GM23338 (cell line): ENCODE data around the gene C12orf42. TPM values are rescaled to one million over a fixed set of nuclear protein-coding genes. Genes with fewer than 3 reads are reported as not detected.

Source experiments
- ATAC-seq: fragments of 200-7000 bp; cut with Tn5 transposase; 3 replicates; pipeline ENCODE4 v1.9.1; 2020
- DNase-seq: peaks from one replicate; pipeline ENCODE4 v3.0.0-alpha.2; 2015; ENCODE audit warnings: low spot score
- H2AFZ ChIP-seq: fragments of 200-600 bp; sonication (generic); 2 replicates; pipeline ENCODE4 v1.8.0; 2016; ENCODE audit warnings: antibody characterized with exemption, mild to moderate bottlenecking, moderate library complexity
- H3F3A ChIP-seq: fragments of 200-600 bp; sonication (generic); replicated peaks from 2 replicates; pipeline ENCODE4 v1.8.0; 2017; ENCODE audit warnings: antibody characterized with exemption, mixed run types, low read depth
- H3K27ac ChIP-seq: fragments of 200-600 bp; sonication (generic); 2 replicates; pipeline ENCODE4 v1.6.1; 2016; ENCODE audit warnings: low read depth
- H3K27me3 ChIP-seq: fragments of 200-600 bp; sonication (generic); 2 replicates; pipeline ENCODE4 v1.8.0; 2016; ENCODE audit warnings: mild to moderate bottlenecking, mixed run types, moderate library complexity; ENCODE audit not compliant: insufficient read depth
- H3K36me3 ChIP-seq: fragments of 200-600 bp; sonication (generic); 2 replicates; pipeline ENCODE4 v1.8.0; 2016; ENCODE audit warnings: mild to moderate bottlenecking; ENCODE audit not compliant: insufficient read depth
- H3K4me1 ChIP-seq: fragments of 200-600 bp; sonication (generic); 2 replicates; pipeline ENCODE4 v1.8.0; 2016; ENCODE audit warnings: mild to moderate bottlenecking, moderate library complexity; ENCODE audit not compliant: insufficient read depth
- H3K4me2 ChIP-seq: fragments of 200-600 bp; sonication (generic); 2 replicates; pipeline ENCODE4 v1.7.1; 2017; ENCODE audit warnings: mixed run types
- H3K4me3 ChIP-seq: fragments of 200-600 bp; sonication (generic); 2 replicates; pipeline ENCODE4 v1.6.1; 2016; ENCODE audit warnings: mixed run types
- H3K79me2 ChIP-seq: fragments of 200-600 bp; sonication (generic); replicated peaks from 2 replicates; pipeline ENCODE4 v1.8.0; 2017; ENCODE audit warnings: mild to moderate bottlenecking; ENCODE audit not compliant: insufficient read depth
- H3K9me2 ChIP-seq: fragments of 200-600 bp; sonication (generic); 2 replicates; pipeline ENCODE4 v1.8.0; 2017; ENCODE audit not compliant: insufficient read depth
- H4K20me1 ChIP-seq: fragments of 200-600 bp; sonication (generic); replicated peaks from 2 replicates; pipeline ENCODE4 v1.8.0; 2017; ENCODE audit warnings: mild to moderate bottlenecking; ENCODE audit not compliant: insufficient read depth
- H3K27ac Mint-ChIP-seq: 2 replicates; pipeline ENCODE4 v1.8.0; 2020; ENCODE audit warnings: inconsistent platforms, mild to moderate bottlenecking, moderate library complexity, mixed read lengths
- H3K27me3 Mint-ChIP-seq: 3 replicates; pipeline ENCODE4 v1.8.0; 2022; ENCODE audit warnings: low read depth, mild to moderate bottlenecking, moderate library complexity, mixed read lengths, inconsistent platforms; ENCODE audit not compliant: insufficient read depth, poor library complexity
- H3K36me3 Mint-ChIP-seq: 3 replicates; pipeline ENCODE4 v1.8.0; 2021; ENCODE audit warnings: low read depth, mild to moderate bottlenecking, inconsistent platforms, moderate library complexity, mixed read lengths
- H3K4me1 Mint-ChIP-seq: 3 replicates; pipeline ENCODE4 v1.8.0; 2020; ENCODE audit warnings: mild to moderate bottlenecking, inconsistent platforms, mixed read lengths
- H3K4me3 Mint-ChIP-seq: 3 replicates; pipeline ENCODE4 v1.8.0; 2021; ENCODE audit warnings: moderate library complexity, mild to moderate bottlenecking, inconsistent platforms, mixed read lengths
- H3K9me3 Mint-ChIP-seq: 3 replicates; pipeline ENCODE4 v1.8.0; 2020; ENCODE audit warnings: moderate library complexity, mild to moderate bottlenecking, inconsistent platforms, mixed read lengths
- CREB1 ChIP-seq: fragments of 250-450 bp; sonication (Bioruptor Pico); IDR thresholded peaks from 2 replicates; pipeline ENCODE4 v1.5.0; 2020; ENCODE audit warnings: low read depth, mild to moderate bottlenecking, moderate library complexity
- EZH2 ChIP-seq: fragments of 200-600 bp; sonication (generic); IDR thresholded peaks from one replicate; pipeline ENCODE4 v1.8.0; 2017; ENCODE audit warnings: antibody characterized with exemption, mild to moderate bottlenecking, low read depth; ENCODE audit not compliant: unreplicated experiment
- JUNB ChIP-seq: IDR thresholded peaks from one replicate; pipeline ENCODE4 v1.6.1; 2016; ENCODE audit warnings: antibody characterized with exemption; ENCODE audit not compliant: unreplicated experiment
- NANOG ChIP-seq: IDR thresholded peaks from 2 replicates; pipeline ENCODE4 v1.6.1; 2016; ENCODE audit warnings: antibody characterized with exemption, borderline replicate concordance
- POLR2AphosphoS5 ChIP-seq: IDR thresholded peaks from 2 replicates; pipeline ENCODE4 v1.6.1; 2016; ENCODE audit warnings: antibody characterized with exemption, low read depth
- STAT1 ChIP-seq: IDR thresholded peaks from one replicate; pipeline ENCODE4 v1.6.1; 2016; ENCODE audit warnings: antibody characterized with exemption; ENCODE audit not compliant: unreplicated experiment
- ZNF114 ChIP-seq: fragments of 250-450 bp; sonication (Bioruptor Pico); IDR thresholded peaks from 2 replicates; pipeline ENCODE4 v1.5.0; 2020; ENCODE audit warnings: mild to moderate bottlenecking, moderate library complexity
- ZNF331 ChIP-seq: fragments of 250-450 bp; sonication (Bioruptor Pico); IDR thresholded peaks from 2 replicates; pipeline ENCODE4 v1.5.0; 2020; ENCODE audit warnings: low read depth, mild to moderate bottlenecking, moderate library complexity
- polyA plus RNA-seq: library from polyadenylated mRNA; unstranded; fragments of >200 nt; fragmentation: Nextera tagmentation; extraction: Ambion mirVana; gene quantifications from 2 replicates; pipeline ENCODE4 v1.2.1, GENCODE V29; 2016
- total RNA-seq: library from RNA; depleted of rRNA; stranded (reverse); fragments of >200 nt; shearing (Covaris generic); gene quantifications from 2 replicates; pipeline ENCODE4 v1.2.3, GENCODE V29; 2014
- TF ChIP-seq, protein P1 (sequence below): fragments of 250-450 bp; sonication (Bioruptor Pico); IDR thresholded peaks from 2 replicates; pipeline ENCODE4 v1.5.0; 2020; ENCODE audit warnings: mild to moderate bottlenecking, moderate library complexity
- TF ChIP-seq, protein P2 (sequence below): IDR thresholded peaks from 2 replicates; pipeline ENCODE4 v1.6.1; 2016; ENCODE audit warnings: antibody characterized with exemption
- TF ChIP-seq, protein P3 (sequence below), 2 experiments: fragments of 200-600 bp in 1 of 2; sonication (generic) in 1 of 2; conservative IDR thresholded peaks; 2 replicates each; pipeline versions ENCODE4 v1.5.1 to v1.6.1; 2016 to 2017; ENCODE audit warnings: antibody characterized with exemption in 2 of 2, low read depth in 2 of 2, mild to moderate bottlenecking in 2 of 2, moderate library complexity in 1 of 2
- TF ChIP-seq, protein P4 (sequence below): IDR thresholded peaks from one replicate; pipeline ENCODE4 v1.6.1; 2018; ENCODE audit warnings: antibody characterized with exemption; ENCODE audit not compliant: unreplicated experiment

The C12orf42 gene
- total and polyA plus RNA-seq, 2 experiments from 2014 or later, result 0.45 TPM; not detected in 1

DNA sequence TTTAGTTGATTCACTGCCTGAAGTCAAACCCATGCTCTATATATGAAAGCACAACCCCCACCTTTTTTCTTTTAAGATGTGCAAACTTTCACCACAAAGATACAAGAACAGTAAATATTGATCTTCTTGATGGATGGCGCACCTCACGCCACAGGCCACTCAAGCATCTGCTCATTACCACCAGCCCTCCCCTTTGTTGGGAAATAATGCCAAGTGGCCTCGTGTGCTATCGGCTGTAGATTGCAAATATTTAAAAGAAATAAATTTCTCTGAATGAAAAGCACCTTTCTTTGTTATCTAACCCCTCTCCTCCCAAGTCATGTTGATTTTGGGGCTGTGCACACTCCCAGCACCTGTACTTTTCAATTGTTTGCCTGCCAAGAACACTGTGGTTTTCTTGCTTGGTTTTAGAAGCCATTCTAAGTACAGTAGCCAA, 122.7 kb downstream of the C12orf42 start (continued):
- TF ChIP-seq, protein P1, sequence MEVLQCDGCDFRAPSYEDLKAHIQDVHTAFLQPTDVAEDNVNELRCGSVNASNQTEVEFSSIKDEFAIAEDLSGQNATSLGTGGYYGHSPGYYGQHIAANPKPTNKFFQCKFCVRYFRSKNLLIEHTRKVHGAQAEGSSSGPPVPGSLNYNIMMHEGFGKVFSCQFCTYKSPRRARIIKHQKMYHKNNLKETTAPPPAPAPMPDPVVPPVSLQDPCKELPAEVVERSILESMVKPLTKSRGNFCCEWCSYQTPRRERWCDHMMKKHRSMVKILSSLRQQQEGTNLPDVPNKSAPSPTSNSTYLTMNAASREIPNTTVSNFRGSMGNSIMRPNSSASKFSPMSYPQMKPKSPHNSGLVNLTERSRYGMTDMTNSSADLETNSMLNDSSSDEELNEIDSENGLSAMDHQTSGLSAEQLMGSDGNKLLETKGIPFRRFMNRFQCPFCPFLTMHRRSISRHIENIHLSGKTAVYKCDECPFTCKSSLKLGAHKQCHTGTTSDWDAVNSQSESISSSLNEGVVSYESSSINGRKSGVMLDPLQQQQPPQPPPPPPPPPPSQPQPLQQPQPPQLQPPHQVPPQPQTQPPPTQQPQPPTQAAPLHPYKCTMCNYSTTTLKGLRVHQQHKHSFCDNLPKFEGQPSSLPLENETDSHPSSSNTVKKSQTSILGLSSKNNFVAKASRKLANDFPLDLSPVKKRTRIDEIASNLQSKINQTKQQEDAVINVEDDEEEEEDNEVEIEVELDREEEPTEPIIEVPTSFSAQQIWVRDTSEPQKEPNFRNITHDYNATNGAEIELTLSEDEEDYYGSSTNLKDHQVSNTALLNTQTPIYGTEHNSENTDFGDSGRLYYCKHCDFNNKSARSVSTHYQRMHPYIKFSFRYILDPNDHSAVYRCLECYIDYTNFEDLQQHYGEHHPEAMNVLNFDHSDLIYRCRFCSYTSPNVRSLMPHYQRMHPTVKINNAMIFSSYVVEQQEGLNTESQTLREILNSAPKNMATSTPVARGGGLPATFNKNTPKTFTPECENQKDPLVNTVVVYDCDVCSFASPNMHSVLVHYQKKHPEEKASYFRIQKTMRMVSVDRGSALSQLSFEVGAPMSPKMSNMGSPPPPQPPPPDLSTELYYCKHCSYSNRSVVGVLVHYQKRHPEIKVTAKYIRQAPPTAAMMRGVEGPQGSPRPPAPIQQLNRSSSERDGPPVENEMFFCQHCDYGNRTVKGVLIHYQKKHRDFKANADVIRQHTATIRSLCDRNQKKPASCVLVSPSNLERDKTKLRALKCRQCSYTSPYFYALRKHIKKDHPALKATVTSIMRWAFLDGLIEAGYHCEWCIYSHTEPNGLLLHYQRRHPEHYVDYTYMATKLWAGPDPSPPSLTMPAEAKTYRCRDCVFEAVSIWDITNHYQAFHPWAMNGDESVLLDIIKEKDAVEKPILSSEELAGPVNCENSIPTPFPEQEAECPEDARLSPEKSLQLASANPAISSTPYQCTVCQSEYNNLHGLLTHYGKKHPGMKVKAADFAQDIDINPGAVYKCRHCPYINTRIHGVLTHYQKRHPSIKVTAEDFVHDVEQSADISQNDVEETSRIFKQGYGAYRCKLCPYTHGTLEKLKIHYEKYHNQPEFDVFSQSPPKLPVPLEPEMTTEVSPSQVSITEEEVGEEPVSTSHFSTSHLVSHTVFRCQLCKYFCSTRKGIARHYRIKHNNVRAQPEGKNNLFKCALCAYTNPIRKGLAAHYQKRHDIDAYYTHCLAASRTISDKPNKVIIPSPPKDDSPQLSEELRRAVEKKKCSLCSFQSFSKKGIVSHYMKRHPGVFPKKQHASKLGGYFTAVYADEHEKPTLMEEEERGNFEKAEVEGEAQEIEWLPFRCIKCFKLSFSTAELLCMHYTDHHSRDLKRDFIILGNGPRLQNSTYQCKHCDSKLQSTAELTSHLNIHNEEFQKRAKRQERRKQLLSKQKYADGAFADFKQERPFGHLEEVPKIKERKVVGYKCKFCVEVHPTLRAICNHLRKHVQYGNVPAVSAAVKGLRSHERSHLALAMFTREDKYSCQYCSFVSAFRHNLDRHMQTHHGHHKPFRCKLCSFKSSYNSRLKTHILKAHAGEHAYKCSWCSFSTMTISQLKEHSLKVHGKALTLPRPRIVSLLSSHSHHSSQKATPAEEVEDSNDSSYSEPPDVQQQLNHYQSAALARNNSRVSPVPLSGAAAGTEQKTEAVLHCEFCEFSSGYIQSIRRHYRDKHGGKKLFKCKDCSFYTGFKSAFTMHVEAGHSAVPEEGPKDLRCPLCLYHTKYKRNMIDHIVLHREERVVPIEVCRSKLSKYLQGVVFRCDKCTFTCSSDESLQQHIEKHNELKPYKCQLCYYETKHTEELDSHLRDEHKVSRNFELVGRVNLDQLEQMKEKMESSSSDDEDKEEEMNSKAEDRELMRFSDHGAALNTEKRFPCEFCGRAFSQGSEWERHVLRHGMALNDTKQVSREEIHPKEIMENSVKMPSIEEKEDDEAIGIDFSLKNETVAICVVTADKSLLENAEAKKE, result no peak

DNA sequence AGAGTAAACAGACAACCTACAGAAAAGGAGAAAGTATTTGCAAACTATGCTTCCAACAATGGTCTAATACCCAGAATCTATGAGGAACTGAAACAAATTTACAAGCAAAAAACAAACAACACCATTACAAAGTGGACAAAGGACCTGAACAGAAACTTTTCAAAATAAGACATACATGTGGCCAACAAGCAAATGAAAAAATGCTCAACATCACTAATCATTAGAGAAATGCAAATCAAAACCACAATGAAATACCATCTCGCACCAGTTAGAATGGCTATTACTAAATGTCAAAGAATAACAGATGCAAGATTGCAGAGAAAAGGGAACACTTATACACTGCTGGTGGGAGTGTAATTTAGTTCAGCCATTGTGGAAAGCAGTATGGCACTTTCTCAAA, 125.8 kb downstream of the C12orf42 start:
- H4K20me1 ChIP-seq, result no peaks in the 10 kb centered on the region
- no peak overlapping the region for H2AFZ ChIP-seq
- no peaks in the 10 kb centered on the region for H3F3A ChIP-seq
- ATAC-seq (no peak), DNase-seq (no peak)
- no peaks in the 10 kb centered on the region for H3K4me1 ChIP-seq
- no peaks in the 10 kb centered on the region; the same call in none of the 2 replicates for H3K9me2 ChIP-seq
- no peaks in the 10 kb centered on the region; the same call in 1 of the 2 replicates for H3K36me3 ChIP-seq
- no peak overlapping the region for H3K4me2 ChIP-seq
- H3K27ac Mint-ChIP-seq, result no peak overlapping the region
- H3K79me2 ChIP-seq, result no peaks in the 10 kb centered on the region
- H3K27me3 ChIP-seq, result no peaks in the 10 kb centered on the region
- H3K4me3 Mint-ChIP-seq, result no peak overlapping the region
- H3K36me3 Mint-ChIP-seq, result no peaks in the 10 kb centered on the region
- no peak overlapping the region for H3K27ac ChIP-seq
- no peaks in the 10 kb centered on the region for H3K9me3 Mint-ChIP-seq
- H3K4me1 Mint-ChIP-seq, result no peaks in the 10 kb centered on the region
- no peaks in the 10 kb centered on the region for H3K27me3 Mint-ChIP-seq
- no peak overlapping the region for H3K4me3 ChIP-seq
- TF ChIP-seq ZNF114 (CRISPR knock-in tag) (no peak), NANOG (no peak), CREB1 (CRISPR knock-in tag) (no peak), POLR2AphosphoS5 (no peak), STAT1 (no peak), EZH2 (no peak), ZNF331 (CRISPR knock-in tag) (no peak), JUNB (no peak)
- TF ChIP-seq, protein P2, sequence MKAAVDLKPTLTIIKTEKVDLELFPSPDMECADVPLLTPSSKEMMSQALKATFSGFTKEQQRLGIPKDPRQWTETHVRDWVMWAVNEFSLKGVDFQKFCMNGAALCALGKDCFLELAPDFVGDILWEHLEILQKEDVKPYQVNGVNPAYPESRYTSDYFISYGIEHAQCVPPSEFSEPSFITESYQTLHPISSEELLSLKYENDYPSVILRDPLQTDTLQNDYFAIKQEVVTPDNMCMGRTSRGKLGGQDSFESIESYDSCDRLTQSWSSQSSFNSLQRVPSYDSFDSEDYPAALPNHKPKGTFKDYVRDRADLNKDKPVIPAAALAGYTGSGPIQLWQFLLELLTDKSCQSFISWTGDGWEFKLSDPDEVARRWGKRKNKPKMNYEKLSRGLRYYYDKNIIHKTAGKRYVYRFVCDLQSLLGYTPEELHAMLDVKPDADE, result no peak
- TF ChIP-seq, protein P3, sequence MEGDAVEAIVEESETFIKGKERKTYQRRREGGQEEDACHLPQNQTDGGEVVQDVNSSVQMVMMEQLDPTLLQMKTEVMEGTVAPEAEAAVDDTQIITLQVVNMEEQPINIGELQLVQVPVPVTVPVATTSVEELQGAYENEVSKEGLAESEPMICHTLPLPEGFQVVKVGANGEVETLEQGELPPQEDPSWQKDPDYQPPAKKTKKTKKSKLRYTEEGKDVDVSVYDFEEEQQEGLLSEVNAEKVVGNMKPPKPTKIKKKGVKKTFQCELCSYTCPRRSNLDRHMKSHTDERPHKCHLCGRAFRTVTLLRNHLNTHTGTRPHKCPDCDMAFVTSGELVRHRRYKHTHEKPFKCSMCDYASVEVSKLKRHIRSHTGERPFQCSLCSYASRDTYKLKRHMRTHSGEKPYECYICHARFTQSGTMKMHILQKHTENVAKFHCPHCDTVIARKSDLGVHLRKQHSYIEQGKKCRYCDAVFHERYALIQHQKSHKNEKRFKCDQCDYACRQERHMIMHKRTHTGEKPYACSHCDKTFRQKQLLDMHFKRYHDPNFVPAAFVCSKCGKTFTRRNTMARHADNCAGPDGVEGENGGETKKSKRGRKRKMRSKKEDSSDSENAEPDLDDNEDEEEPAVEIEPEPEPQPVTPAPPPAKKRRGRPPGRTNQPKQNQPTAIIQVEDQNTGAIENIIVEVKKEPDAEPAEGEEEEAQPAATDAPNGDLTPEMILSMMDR (conservative IDR thresholded peaks at IDR 0.05; ENCODE audit: low read depth in 2 of 2), result no peak
- TF ChIP-seq, protein P4, sequence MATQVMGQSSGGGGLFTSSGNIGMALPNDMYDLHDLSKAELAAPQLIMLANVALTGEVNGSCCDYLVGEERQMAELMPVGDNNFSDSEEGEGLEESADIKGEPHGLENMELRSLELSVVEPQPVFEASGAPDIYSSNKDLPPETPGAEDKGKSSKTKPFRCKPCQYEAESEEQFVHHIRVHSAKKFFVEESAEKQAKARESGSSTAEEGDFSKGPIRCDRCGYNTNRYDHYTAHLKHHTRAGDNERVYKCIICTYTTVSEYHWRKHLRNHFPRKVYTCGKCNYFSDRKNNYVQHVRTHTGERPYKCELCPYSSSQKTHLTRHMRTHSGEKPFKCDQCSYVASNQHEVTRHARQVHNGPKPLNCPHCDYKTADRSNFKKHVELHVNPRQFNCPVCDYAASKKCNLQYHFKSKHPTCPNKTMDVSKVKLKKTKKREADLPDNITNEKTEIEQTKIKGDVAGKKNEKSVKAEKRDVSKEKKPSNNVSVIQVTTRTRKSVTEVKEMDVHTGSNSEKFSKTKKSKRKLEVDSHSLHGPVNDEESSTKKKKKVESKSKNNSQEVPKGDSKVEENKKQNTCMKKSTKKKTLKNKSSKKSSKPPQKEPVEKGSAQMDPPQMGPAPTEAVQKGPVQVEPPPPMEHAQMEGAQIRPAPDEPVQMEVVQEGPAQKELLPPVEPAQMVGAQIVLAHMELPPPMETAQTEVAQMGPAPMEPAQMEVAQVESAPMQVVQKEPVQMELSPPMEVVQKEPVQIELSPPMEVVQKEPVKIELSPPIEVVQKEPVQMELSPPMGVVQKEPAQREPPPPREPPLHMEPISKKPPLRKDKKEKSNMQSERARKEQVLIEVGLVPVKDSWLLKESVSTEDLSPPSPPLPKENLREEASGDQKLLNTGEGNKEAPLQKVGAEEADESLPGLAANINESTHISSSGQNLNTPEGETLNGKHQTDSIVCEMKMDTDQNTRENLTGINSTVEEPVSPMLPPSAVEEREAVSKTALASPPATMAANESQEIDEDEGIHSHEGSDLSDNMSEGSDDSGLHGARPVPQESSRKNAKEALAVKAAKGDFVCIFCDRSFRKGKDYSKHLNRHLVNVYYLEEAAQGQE, result no peak
